GM12801 (cell line): ENCODE data around the gene HYDIN.

Experiments used
- TF ChIP-seq, protein P1 (sequence below): IDR thresholded peaks from one replicate; pipeline ENCODE4 v1.5.1; 2011; ENCODE audit warnings: control low read depth; ENCODE audit not compliant: insufficient read length; ENCODE audit errors: extremely low read depth

The HYDIN gene

DNA sequence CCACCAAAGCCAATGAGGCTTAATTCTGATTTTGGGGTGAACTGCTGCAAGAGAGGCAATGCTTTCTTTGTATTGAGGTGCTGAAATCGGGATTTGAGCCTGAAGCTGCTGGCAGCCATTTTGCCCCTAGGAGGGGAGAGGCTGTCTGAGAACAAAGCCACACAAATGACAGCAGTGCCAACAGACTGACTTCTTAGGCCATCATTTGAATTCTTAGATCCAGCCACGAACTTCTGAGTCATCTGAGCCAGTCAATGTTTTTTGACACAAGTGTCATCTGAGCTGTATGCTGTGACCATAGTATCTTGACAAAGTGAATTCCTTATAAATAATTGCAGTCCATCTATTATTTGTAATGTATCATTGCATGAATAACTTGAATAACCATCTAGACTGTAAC lies 29.0 kb downstream of the HYDIN start:
- TF ChIP-seq, protein P1, sequence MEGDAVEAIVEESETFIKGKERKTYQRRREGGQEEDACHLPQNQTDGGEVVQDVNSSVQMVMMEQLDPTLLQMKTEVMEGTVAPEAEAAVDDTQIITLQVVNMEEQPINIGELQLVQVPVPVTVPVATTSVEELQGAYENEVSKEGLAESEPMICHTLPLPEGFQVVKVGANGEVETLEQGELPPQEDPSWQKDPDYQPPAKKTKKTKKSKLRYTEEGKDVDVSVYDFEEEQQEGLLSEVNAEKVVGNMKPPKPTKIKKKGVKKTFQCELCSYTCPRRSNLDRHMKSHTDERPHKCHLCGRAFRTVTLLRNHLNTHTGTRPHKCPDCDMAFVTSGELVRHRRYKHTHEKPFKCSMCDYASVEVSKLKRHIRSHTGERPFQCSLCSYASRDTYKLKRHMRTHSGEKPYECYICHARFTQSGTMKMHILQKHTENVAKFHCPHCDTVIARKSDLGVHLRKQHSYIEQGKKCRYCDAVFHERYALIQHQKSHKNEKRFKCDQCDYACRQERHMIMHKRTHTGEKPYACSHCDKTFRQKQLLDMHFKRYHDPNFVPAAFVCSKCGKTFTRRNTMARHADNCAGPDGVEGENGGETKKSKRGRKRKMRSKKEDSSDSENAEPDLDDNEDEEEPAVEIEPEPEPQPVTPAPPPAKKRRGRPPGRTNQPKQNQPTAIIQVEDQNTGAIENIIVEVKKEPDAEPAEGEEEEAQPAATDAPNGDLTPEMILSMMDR, result no peak

DNA sequence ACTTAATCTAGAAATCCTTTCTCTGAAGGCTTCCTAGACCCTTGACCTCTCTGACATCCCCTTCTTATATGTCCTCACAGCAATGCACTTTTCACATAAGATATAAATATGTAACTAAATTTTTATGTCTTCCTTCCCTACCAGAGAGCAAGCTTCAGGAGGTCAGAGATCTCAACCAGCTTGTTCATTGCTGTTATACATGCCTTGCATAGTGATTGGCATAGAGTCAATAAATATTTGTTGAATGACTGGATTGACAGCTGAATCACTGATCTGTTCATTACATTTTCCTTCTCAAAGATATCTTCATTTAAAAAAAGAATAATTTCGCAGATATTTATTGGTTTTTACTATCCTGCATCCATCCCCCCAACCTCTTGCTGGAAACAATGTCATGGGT lies 29.5 kb downstream of the HYDIN start:
- TF ChIP-seq, protein P1, result no peak

DNA sequence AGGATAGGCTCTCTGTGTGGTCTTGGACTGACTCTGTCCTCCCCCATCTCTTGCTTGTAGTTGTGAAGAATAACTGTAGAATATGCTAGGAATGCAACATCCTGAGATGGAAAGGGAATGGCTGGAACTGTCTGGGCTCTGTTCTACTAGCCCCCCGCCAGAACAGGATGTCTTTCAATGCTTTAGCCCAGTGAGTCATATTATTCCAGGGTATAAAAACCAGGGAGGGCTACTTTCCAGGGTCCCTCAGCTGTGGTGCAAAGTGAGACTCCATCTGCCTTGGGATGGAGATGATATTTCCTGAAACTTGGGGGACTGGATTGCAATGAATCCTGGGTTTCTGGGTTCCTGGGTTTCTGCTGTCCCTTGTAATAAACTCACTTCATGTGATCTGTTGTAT lies 32.1 kb downstream of the HYDIN start:
- TF ChIP-seq, protein P1, result no peak

DNA sequence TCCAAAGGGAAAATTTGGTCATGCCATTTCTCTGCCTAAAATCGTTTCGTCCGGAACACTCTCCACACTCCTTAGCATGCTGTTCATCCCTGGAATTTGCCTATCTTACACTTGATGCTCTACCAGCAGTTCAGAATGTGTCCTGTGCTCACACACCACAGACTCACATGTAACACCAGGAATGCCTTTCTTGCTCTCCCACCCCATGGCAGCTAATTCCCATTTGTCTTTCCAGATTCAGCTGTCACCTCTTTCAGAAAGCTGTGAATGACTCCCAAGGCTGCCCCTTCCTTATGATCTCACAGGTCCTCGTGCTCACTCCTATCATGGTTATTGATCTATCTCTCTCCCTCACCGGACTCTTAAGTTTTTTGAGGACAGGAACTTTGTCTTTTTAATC lies 38.1 kb downstream of the HYDIN start:
- TF ChIP-seq, protein P1, result no peak

DNA sequence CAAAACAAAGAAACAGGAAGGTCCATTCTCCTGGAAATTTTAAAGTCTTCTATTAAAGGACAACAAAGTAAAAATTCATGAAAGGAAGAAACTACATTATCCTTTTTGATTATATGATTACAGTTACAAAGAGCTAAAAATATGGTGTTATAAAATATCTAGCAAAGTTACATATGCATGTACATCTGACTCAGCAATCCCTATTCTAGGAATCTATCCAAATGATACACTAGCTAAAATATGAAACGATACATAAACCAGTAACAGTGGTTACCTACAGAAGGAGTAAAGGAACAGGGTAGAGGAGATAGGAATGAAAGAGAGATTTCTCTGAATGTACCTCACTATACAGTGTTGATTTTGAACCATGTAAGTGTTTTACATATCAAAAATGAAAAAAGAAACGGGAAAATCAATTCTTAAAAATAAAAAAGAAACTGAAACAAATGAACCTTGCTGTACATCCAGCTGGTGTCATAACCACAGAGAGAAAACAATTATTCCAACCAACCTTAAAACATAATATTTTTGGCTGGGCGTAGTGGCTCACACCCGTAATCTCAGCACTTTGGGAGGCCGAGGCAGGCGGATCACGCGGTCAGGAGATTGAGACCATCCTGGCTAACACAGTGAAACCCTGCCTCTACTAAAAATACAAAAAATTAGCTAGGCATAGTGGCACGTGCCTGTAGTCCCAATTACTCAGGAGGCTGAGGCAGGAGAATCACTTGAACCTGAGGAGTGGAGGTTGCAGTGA lies 41.4 kb downstream of the HYDIN start:
- TF ChIP-seq, protein P1, result no peak

DNA sequence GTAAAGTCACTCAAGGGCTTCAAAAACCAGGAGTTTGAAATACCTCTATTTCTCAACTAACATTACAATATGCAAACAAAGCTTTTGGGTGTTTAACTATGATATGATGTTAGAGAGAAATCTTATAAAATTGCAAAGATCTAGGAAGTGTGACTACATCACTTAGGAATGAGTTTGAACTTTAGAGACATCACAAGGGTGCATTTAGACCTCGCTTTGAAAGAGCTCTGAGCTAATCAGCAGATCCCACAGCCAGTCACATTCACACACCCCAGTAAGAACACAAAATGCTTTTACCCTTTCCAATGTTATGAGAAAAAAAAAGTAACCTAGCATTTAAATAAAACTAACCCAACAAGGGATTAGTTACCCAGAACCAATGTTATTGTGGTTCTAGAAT lies 45.2 kb downstream of the HYDIN start:
- TF ChIP-seq, protein P1, result no peak

DNA sequence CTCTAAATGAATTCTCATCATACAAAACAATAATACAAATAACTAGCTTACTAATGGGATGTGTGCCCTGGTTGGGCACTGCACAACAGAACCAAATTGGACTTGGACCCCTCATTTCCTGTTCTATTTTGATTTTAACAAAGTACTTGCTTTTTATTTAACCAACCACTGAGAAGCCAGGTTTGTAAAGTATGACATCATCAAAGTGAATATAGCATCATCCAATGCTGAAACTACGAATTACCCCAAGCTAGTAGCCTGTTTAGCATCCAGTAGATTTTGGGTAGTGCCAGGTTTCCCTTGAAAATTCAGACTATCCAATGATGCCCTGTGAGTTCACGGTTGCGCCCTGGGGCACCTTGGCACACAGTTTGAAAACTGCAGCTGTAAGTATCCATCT lies 51.0 kb downstream of the HYDIN start:
- TF ChIP-seq, protein P1, result no peak
